Calu3 (cell line): Measurements from ENCODE around the gene DSP. TPM values are rescaled to one million over a fixed set of nuclear protein-coding genes. Genes with fewer than 3 reads are reported as not detected.
A peak's percentile ranks its signal among the peaks of the same experiment; 100 is the strongest.

Experiments used
- BruUV-seq: library from RNA; stranded (reverse); fragments of 400-500 nt; replicated peaks from 2 replicates; lab custom pipeline; 2021; lab: Mats Ljungman, UMichigan
- CTCF ChIA-PET: fragments of 300-600 bp; sonication (Branson Sonifier 250); formaldehyde crosslinking; loops from one replicate; lab custom pipeline; 2022; ENCODE audit warnings: antibody characterized with exemption; lab: Charles Lee
- DNase-seq: peaks from one replicate; pipeline ENCODE4 v3.0.0; 2022
- H3K27ac Mint-ChIP-seq: one replicate; pipeline ENCODE4 v1.8.0; 2022; ENCODE audit warnings: mixed read lengths; ENCODE audit not compliant: unreplicated experiment
- H3K27me3 Mint-ChIP-seq: one replicate; pipeline ENCODE4 v1.8.0; 2022; ENCODE audit warnings: mixed read lengths; ENCODE audit not compliant: unreplicated experiment
- H3K36me3 Mint-ChIP-seq: one replicate; pipeline ENCODE4 v1.8.0; 2022; ENCODE audit warnings: mild to moderate bottlenecking, moderate library complexity, mixed read lengths; ENCODE audit not compliant: insufficient read depth, unreplicated experiment
- H3K4me1 Mint-ChIP-seq: one replicate; pipeline ENCODE4 v1.8.0; 2022; ENCODE audit warnings: mild to moderate bottlenecking, low read depth, mixed read lengths; ENCODE audit not compliant: unreplicated experiment
- H3K4me3 Mint-ChIP-seq: one replicate; pipeline ENCODE4 v1.8.0; 2022; ENCODE audit warnings: mild to moderate bottlenecking, low read depth, moderate library complexity, mixed read lengths; ENCODE audit not compliant: unreplicated experiment
- H3K9me3 Mint-ChIP-seq: one replicate; pipeline ENCODE4 v1.8.0; 2022; ENCODE audit warnings: low read depth, mixed read lengths; ENCODE audit not compliant: unreplicated experiment
- CTCF ChIP-seq: fragments of 200-600 bp; IDR thresholded peaks from one replicate; pipeline ENCODE4 v1.8.0; 2022; ENCODE audit warnings: antibody characterized with exemption; ENCODE audit not compliant: unreplicated experiment
- intact Hi-C: fragments of 100-400 bp; cut with micrococcal nuclease; formaldehyde crosslinking; loops from one replicate; pipeline ENCODE4 v1.10.0; 2022; ENCODE audit not compliant: unreplicated experiment
- total RNA-seq: library from RNA; stranded (reverse); gene quantifications from 2 replicates; pipeline ENCODE4 v1.2.3, GENCODE V29; 2022

Gene DSP
- total RNA-seq, 1 experiment from 2014 or later = 57.7 TPM

- no TSS peak for BruUV-seq
- no peaks in the 10 kb centered on the region for H3K9me3 Mint-ChIP-seq
- no peak overlapping the region for H3K27ac Mint-ChIP-seq
- no peak for DNase-seq
- intact Hi-C loops = no loop called here
- no peak overlapping the region for H3K4me3 Mint-ChIP-seq
- no peaks in the 10 kb centered on the region for H3K27me3 Mint-ChIP-seq
- H3K4me1 Mint-ChIP-seq = no peaks in the 10 kb centered on the region
- no peak for TF ChIP-seq CTCF
- CTCF ChIA-PET = no interaction called here
- peaks cover 28% of the 10 kb centered on the region for H3K36me3 Mint-ChIP-seq
These were observed 3.0 kb upstream of the DSP start for GRCh38 chr6:7538484-7538883.

GRCh38 chr6:7540595-7540994 is 876 bp upstream of the DSP start:
- no peak for TF ChIP-seq CTCF
- BruUV-seq = TSS peak; percentile 94
- Mint-ChIP-seq H3K27ac (no peak overlapping the region), H3K9me3 (no peaks in the 10 kb centered on the region), H3K36me3 (peaks cover 35% of the 10 kb centered on the region), H3K4me1 (peaks cover 19% of the 10 kb centered on the region), H3K4me3 (peak overlapping the region; percentile 91), H3K27me3 (no peaks in the 10 kb centered on the region)
- CTCF ChIA-PET = no interaction called here
- intact Hi-C loops = loop anchor here (5.0 kb wide), 3 partner anchors 33 to 113 kb away; no protein-coding TSS in a partner anchor
- no peak for DNase-seq

- intact Hi-C loops = loop anchor here (5.0 kb wide), 3 partner anchors 35 to 115 kb away; no protein-coding TSS in a partner anchor
These were observed 798 bp downstream of the DSP start for GRCh38 chr6:7542065-7542873.

More at GRCh38 chr6:7542065-7542873, 798 bp downstream of the DSP start:
- CTCF ChIA-PET = interaction anchor here (0.7 kb wide), 1 partner anchor 48 kb away, joined by 7 read pairs; the partner anchor contains the start of gene SNRNP48
- BruUV-seq = no TSS peak
- H3K27me3 Mint-ChIP-seq = no peaks in the 10 kb centered on the region
- peak overlapping the region; percentile 91 for H3K4me3 Mint-ChIP-seq
- no peaks in the 10 kb centered on the region for H3K9me3 Mint-ChIP-seq
- H3K4me1 Mint-ChIP-seq = peaks cover 26% of the 10 kb centered on the region
- no peak for TF ChIP-seq CTCF
- peak; percentile 27 for DNase-seq
- peak overlapping the region; percentile 36 for H3K27ac Mint-ChIP-seq
- H3K36me3 Mint-ChIP-seq = peaks cover 35% of the 10 kb centered on the region
